ENCODE data around the gene PXDN. TPM values are rescaled to one million over a fixed set of nuclear protein-coding genes. Genes with fewer than 3 reads are reported as not detected.
"Not testable (repeated sequence)": the region's sequence is repeated elsewhere in the genome, so short reads cannot be mapped to it uniquely, and the experiment has no call there.

Gene PXDN
- 100 to 1,000 TPM; 154 to 191 (median 170) TPM for polyA plus RNA-seq (ENCODE audit: insufficient read length in 4 of 4)

GRCh38 chr2:1744446-1745170 lies at the start of gene PXDN:
TSS of gene PXDN (minus strand) at chr2:1744515. CDS start at chr2:1744455, 60 bp downstream.
- no peak for DNase-seq (ENCODE audit: low read depth in 4 of 4, low spot score in 2 of 4)

DNA sequence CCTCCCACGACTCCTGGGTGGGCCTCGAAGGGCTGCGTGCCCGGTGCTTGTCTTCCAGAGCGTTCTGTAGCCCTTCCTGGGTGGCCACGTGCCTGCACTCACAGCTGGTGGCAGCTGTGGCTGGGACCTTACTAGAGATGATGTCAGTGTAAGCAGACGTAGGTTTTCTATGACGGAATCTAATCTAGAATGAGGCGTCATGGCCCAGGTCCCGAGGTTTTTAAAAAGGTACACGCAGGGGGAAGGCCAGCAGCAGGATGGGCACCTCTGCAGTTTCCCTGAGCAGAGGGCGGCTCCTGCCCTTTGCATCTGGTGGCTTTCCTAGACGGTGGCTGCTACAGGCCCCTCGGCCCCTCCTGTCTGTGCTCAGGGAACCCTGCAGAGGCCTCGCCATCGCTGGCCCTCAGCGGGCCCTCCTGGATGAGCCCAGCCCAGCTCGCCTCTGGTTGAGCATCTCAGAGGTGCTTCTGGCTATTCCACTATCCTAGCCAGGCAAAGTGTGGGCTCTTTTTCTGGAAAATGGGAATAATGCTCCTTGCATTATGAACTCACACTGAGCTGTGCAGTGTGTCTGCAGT lies 49.6 kb upstream of the PXDN start:
- no peak for DNase-seq (ENCODE audit: low read depth in 4 of 4, low spot score in 2 of 4)

GRCh38 chr2:1793001-1793867 lies 48.9 kb upstream of the PXDN start:
- no peak for DNase-seq (ENCODE audit: low read depth in 4 of 4, low spot score in 2 of 4)

DNA sequence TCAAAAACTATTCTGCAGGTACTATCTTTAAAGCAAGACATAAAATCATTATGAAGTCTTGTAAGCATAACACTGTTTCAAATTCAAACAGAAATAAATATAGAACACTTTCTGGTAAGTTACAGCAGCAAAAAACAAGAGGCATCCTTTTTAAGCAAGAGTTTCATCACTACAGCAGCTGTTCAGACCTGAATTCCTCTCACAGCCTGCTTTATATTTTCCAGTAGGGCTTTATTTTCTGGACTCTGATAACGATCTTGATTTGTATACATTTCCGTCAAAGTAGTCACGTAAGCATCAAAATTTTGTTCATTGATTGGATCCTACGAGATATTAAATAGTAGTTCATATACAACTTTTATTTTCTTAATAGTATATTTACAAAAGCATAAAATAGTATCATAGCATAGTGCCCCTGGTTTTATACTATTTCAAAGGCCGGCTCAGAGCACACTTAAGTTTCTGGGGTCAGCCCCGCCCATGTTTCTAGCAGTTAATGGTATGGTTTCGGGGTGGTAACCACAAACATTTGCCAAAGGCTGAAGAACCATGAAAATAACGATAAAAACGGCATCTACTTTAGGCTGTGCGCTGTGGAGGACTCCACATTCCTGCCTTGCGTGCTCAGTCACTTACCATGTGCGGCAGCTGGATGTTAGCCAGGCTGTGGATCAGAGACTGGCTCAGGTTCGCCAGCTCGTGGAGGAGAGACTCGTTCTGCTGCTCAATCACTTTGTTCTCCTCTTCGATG lies 47.5 kb upstream of the PXDN start:
- DNase-seq (ENCODE audit: low read depth in 4 of 4, low spot score in 2 of 4), result no peak

GRCh38 chr2:1791006-1791605 lies 46.8 kb upstream of the PXDN start:
- DNase-seq (ENCODE audit: low read depth in 4 of 4, low spot score in 2 of 4), result no peak

- DNase-seq (ENCODE audit: low read depth in 4 of 4, low spot score in 2 of 4), result no peak
Measured at GRCh38 chr2:1790473-1790872, 46.2 kb upstream of the PXDN start.

DNA sequence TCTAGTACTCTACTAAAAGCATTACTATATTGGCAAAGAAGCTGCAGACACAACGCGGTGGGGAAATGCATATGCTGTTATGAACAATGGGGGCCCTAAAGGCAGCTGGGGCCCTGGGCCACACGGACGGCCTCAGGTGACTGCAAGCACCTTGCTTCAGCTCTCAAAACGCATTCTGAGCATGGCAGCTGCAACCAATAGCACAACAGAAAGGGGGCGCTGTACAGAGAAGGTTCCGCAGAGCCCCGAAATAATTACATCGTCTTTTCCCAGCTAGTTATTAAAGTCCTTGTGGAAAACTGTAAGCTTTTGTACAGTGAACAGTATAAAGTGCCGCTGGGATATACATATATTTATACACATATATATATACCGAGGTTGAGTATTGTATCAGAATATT lies 45.3 kb upstream of the PXDN start:
- DNase-seq (ENCODE audit: low read depth in 4 of 4, low spot score in 2 of 4), result no peak

DNA sequence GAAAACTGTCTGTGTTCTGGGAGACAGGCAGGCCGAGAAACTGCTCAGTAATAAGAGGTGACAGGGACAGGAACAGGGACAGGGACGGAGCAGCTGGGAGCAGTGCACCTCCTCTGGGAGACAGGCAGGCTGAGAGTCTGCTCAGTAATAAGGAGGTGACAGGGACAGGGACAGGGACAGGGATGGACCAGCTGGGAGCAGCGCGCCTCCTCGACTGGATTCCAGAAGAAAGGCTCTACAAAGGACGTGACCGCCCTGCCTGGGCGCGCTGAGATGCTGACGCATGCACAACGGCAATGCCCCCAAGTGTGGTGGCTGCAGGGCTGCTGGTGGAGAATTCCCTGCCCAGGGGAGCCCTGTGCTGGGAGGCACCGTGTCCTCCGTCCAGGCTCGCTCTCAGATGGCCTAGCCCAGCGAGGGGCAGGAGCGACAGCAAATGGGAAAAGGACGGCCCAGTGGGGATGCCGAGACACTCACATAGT lies 44.2 kb upstream of the PXDN start:
- no peak for DNase-seq (ENCODE audit: low read depth in 4 of 4, low spot score in 2 of 4)

GRCh38 chr2:1787755-1788477 lies 43.6 kb upstream of the PXDN start:
- DNase-seq (ENCODE audit: low read depth in 4 of 4, low spot score in 2 of 4), result no peak

GRCh38 chr2:1784986-1785617 lies 40.8 kb upstream of the PXDN start:
- no peak for DNase-seq (ENCODE audit: low read depth in 4 of 4, low spot score in 2 of 4)

- DNase-seq (ENCODE audit: low read depth in 4 of 4, low spot score in 2 of 4), result no peak
Measured at GRCh38 chr2:1784087-1784486, 39.8 kb upstream of the PXDN start.

DNA sequence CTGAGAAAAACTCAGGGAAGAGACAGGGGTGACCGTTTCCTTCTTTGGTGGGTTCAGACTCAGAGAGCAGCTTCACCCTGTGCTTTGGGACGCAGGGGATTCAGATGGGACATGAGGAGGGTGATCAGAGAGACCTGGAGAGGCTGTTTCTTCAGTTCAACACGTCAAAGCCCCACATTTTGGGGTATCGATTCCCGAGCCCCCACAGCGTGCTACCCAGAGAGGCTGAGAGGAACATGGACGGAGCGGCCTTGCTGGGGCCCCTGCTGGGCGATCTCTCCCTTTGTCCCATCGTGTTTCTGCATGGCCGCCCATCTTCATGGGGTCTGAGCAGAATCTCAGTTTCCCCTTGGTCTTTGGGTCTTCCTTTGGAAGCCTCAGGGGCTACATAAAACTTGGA lies 38.2 kb upstream of the PXDN start:
- no peak for DNase-seq (ENCODE audit: low read depth in 4 of 4, low spot score in 2 of 4)

GRCh38 chr2:1781291-1782080 lies 37.2 kb upstream of the PXDN start:
- DNase-seq (ENCODE audit: low read depth in 4 of 4, low spot score in 2 of 4), result no peak

DNA sequence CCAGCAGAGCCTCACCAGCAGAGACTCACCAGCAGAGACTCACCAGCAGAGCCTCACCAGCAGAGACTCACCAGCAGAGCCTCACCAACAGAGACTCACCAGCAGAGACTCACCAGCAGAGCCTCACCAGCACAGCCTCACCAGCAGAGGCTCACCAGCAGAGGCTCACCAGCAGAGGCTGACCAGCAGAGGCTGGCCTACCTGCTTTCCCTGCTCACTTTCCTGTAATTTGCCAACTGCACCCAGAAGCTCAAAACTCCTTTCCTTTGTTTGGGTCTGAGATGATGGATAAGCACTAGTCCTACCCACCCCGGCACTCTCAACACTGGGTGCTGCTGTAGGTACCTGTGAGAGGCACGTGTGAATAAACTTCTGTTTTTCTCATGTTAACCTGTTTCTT lies 36.4 kb upstream of the PXDN start:
- DNase-seq (ENCODE audit: low read depth in 4 of 4, low spot score in 2 of 4), result no peak

- DNase-seq (ENCODE audit: low read depth in 4 of 4, low spot score in 2 of 4), result not testable (repeated sequence)
Measured at GRCh38 chr2:1780054-1780453, 35.7 kb upstream of the PXDN start.

DNA sequence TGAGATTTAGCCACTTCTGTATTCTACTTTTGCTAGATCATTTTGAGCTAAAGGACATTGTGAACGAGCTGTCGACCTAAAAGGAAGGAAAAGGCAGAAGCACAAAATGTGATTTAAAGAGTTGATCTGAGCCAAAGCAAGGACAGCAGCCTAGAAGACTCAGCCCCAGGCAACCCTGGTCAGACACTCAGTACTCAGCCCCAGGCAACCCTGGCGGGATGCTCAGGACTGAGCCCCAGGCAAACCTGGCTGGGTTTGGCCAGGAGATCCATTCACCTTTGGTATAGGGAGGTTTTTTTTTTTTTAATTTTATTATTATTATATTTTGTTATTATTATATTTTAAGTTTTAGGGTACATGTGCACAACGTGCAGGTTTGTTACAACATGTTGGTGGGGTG lies 34.3 kb upstream of the PXDN start:
- no peak for DNase-seq (ENCODE audit: low read depth in 4 of 4, low spot score in 2 of 4)

DNA sequence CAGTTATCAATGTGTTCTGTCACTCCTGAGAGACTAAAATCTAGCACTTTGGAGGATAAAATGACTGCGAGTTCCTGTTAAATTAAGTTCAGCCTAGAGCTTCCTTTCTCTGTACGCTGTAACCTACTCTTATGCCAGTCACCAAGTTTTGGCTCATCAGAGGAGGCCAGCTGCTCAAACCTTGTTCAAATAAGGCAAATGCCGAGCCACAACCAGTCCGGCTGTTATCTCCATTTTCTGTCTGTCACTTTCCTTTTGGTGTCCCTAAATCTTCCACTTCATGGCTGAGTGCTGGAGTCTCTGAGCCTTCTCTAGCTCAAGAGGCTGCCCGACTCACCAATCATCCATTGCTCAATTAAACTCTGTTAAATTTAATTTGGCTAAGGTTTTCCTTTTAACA lies 33.5 kb upstream of the PXDN start:
- DNase-seq (ENCODE audit: low read depth in 4 of 4, low spot score in 2 of 4), result no peak

GRCh38 chr2:1777156-1777555 lies 32.8 kb upstream of the PXDN start:
- DNase-seq (ENCODE audit: low read depth in 4 of 4, low spot score in 2 of 4), result no peak

Data from left renal cortex interstitium (tissue), 4 donors.